Measurements from ENCODE around the gene DLG5.

Gene DLG5

DNA sequence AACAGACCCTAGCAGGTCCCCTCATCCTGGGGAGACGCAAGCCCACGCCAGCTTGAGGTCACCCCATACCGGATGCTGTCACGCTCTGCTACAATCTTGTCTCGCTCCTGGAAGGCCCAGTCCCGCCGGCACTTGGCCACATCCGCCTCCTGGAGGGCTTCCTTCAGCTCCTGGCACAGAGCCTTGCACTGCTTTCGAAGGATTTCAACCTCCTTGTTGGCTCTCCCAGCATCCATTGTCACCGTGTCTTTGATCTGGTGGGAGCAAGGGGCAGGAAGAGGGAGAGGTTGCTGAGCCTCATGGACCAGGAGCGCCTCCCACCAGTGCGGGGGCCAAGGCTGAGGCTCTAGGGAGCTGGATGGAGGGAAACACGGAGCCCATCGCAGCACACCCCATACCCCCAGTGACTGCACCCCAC is 90.9 kb downstream of the DLG5 start:
- Histone ChIP-seq H3K36me3 (peaks cover 12% of the 10 kb centered on the region), H3K27me3 (no peaks in the 10 kb centered on the region), H3K4me1 (peaks cover 5% of the 10 kb centered on the region; the same call in 1 of the 2 replicates), H3K9me3 (no peaks in the 10 kb centered on the region), H3K4me3 (ENCODE audit: low read depth, low read length) (no peak overlapping the region)
- DNase-seq: no peak
- TF ChIP-seq, protein P1, sequence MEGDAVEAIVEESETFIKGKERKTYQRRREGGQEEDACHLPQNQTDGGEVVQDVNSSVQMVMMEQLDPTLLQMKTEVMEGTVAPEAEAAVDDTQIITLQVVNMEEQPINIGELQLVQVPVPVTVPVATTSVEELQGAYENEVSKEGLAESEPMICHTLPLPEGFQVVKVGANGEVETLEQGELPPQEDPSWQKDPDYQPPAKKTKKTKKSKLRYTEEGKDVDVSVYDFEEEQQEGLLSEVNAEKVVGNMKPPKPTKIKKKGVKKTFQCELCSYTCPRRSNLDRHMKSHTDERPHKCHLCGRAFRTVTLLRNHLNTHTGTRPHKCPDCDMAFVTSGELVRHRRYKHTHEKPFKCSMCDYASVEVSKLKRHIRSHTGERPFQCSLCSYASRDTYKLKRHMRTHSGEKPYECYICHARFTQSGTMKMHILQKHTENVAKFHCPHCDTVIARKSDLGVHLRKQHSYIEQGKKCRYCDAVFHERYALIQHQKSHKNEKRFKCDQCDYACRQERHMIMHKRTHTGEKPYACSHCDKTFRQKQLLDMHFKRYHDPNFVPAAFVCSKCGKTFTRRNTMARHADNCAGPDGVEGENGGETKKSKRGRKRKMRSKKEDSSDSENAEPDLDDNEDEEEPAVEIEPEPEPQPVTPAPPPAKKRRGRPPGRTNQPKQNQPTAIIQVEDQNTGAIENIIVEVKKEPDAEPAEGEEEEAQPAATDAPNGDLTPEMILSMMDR (IDR thresholded peaks at IDR 0.05; ENCODE audit: low read depth, low read length): no peak

GRCh38 chr10:77834943-77835668 is 91.4 kb downstream of the DLG5 start:
- DNase-seq: no peak
- H3K4me3 ChIP-seq (ENCODE audit: low read depth, low read length): no peak overlapping the region
- peaks cover 17% of the 10 kb centered on the region for H3K36me3 ChIP-seq
- no peaks in the 10 kb centered on the region for H3K9me3 ChIP-seq
- TF ChIP-seq, protein P1 (IDR thresholded peaks at IDR 0.05; ENCODE audit: low read depth, low read length): no peak
- H3K4me1 ChIP-seq: peaks cover 5% of the 10 kb centered on the region; the same call in 1 of the 2 replicates
- no peaks in the 10 kb centered on the region for H3K27me3 ChIP-seq

GRCh38 chr10:77834540-77834939 is 92.0 kb downstream of the DLG5 start:
- DNase-seq: no peak
- TF ChIP-seq, protein P1 (IDR thresholded peaks at IDR 0.05; ENCODE audit: low read depth, low read length): no peak
- Histone ChIP-seq H3K27me3 (no peaks in the 10 kb centered on the region), H3K4me3 (ENCODE audit: low read depth, low read length) (no peak overlapping the region), H3K4me1 (peaks cover 5% of the 10 kb centered on the region; the same call in 1 of the 2 replicates), H3K9me3 (no peaks in the 10 kb centered on the region), H3K36me3 (peaks cover 21% of the 10 kb centered on the region)

- Histone ChIP-seq H3K4me1 (peaks cover 5% of the 10 kb centered on the region; the same call in 1 of the 2 replicates), H3K4me3 (ENCODE audit: low read depth, low read length) (no peak overlapping the region), H3K36me3 (peaks cover 21% of the 10 kb centered on the region), H3K9me3 (no peaks in the 10 kb centered on the region), H3K27me3 (no peaks in the 10 kb centered on the region)
- TF ChIP-seq, protein P1 (IDR thresholded peaks at IDR 0.05; ENCODE audit: low read depth, low read length): no peak
- DNase-seq: no peak
Observed at GRCh38 chr10:77833792-77834191, 92.8 kb downstream of the DLG5 start.

DNA sequence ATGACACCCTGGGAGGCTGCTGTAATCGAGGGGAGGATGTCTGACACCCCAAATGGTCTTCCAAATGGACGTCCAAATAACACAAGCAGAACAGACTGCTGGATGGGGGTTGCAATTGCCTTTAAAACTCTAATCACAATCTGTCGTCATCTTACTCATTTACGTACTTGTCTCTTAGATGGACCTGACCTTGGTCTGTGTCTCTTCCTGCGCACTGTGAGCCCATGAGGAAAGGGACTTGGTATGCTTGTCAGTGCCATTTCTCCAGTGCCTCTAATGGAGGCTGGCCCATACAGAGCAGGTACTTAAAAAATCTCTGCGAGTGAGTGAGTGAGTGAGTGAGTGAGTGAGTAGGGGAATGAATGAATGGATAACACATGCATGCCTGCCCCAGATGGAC is 93.3 kb downstream of the DLG5 start:
- Histone ChIP-seq H3K4me3 (ENCODE audit: low read depth, low read length) (no peak overlapping the region), H3K27me3 (no peaks in the 10 kb centered on the region), H3K36me3 (peaks cover 21% of the 10 kb centered on the region), H3K4me1 (peaks cover 5% of the 10 kb centered on the region; the same call in 1 of the 2 replicates), H3K9me3 (no peaks in the 10 kb centered on the region)
- no peak for DNase-seq
- TF ChIP-seq, protein P1 (IDR thresholded peaks at IDR 0.05; ENCODE audit: low read depth, low read length): no peak

DNA sequence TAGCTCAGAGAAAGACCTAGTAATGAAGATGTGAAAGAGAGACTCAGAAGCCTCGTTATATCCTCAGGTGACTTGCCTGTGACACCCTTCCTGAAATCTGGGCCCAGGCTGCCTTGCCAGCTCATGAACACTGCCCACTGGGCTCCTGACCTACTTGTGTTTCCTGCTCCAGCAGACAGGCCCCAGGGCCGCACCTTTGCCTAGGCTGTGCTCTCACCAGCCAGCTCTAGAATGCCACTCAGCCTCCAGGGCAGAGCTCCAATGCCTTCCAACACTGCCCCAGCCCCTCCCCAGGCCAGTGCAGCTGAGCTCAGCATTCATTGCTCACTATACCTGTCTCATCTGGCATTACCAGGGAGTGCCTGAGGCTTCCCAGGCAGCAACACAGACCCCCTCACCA is 94.3 kb downstream of the DLG5 start:
- Histone ChIP-seq H3K4me1 (no peaks in the 10 kb centered on the region), H3K9me3 (no peaks in the 10 kb centered on the region), H3K4me3 (ENCODE audit: low read depth, low read length) (no peak overlapping the region), H3K27me3 (no peaks in the 10 kb centered on the region), H3K36me3 (peaks cover 21% of the 10 kb centered on the region)
- DNase-seq: no peak
- TF ChIP-seq, protein P1 (IDR thresholded peaks at IDR 0.05; ENCODE audit: low read depth, low read length): no peak
